Measurements from ENCODE around the gene HIF3A. TPM values are rescaled to one million over a fixed set of nuclear protein-coding genes. Genes with fewer than 3 reads are reported as not detected.
A peak's percentile ranks its signal among the peaks of the same experiment; 100 is the strongest.

Gene HIF3A
- total RNA-seq, 1 donor from 2014 or later = 64.1 TPM

GRCh38 chr19:46347572-46347883 is 50.7 kb downstream of the HIF3A start:
- H3K27ac ChIP-seq = peak overlapping the region; percentile 92
- DNase-seq (no peak), ATAC-seq (no peak)
- no peaks in the 10 kb centered on the region for H3K36me3 ChIP-seq
- H3K4me1 ChIP-seq = peaks cover 53% of the 10 kb centered on the region
- TF ChIP-seq CTCF (IDR thresholded peaks at IDR 0.05) = no peak
- peak overlapping the region; percentile 100 for H3K4me3 ChIP-seq
- intact Hi-C loops (cut with DNase I) = no loop called here
- H3K9me3 ChIP-seq = no peaks in the 10 kb centered on the region
- no peaks in the 10 kb centered on the region for H3K27me3 ChIP-seq (ENCODE audit: low read depth)

GRCh38 chr19:46347985-46348384 is 51.1 kb downstream of the HIF3A start:
- no peak for TF ChIP-seq CTCF (IDR thresholded peaks at IDR 0.05)
- ATAC-seq = no peak
- peaks cover 53% of the 10 kb centered on the region for H3K4me1 ChIP-seq
- no peaks in the 10 kb centered on the region for H3K36me3 ChIP-seq
- H3K4me3 ChIP-seq = peak overlapping the region; percentile 100
- H3K27ac ChIP-seq = no peak overlapping the region
- no peaks in the 10 kb centered on the region for H3K9me3 ChIP-seq
- no peaks in the 10 kb centered on the region for H3K27me3 ChIP-seq (ENCODE audit: low read depth)
- intact Hi-C loops (cut with DNase I) = no loop called here
- DNase-seq = no peak

GRCh38 chr19:46349311-46349993 is 52.6 kb downstream of the HIF3A start:
- H3K36me3 ChIP-seq = peaks cover 13% of the 10 kb centered on the region
- no peaks in the 10 kb centered on the region for H3K9me3 ChIP-seq
- no peaks in the 10 kb centered on the region for H3K27me3 ChIP-seq (ENCODE audit: low read depth)
- TF ChIP-seq CTCF (IDR thresholded peaks at IDR 0.05) = no peak
- no peak for ATAC-seq
- H3K4me1 ChIP-seq = peaks cover 53% of the 10 kb centered on the region
- peak; percentile 48 for DNase-seq
- intact Hi-C loops (cut with DNase I) = no loop called here
- no peak overlapping the region for H3K4me3 ChIP-seq
- H3K27ac ChIP-seq = peak overlapping the region; percentile 79

GRCh38 chr19:46350029-46350757 is 53.4 kb downstream of the HIF3A start:
- H3K27ac ChIP-seq = peak overlapping the region; percentile 79
- no peak for DNase-seq
- no peaks in the 10 kb centered on the region for H3K9me3 ChIP-seq
- peaks cover 53% of the 10 kb centered on the region for H3K4me1 ChIP-seq
- peak overlapping the region; percentile 14 for H3K4me3 ChIP-seq
- intact Hi-C loops (cut with DNase I) = no loop called here
- ATAC-seq = no peak
- no peak for TF ChIP-seq CTCF (IDR thresholded peaks at IDR 0.05)
- H3K36me3 ChIP-seq = peaks cover 21% of the 10 kb centered on the region
- no peaks in the 10 kb centered on the region for H3K27me3 ChIP-seq (ENCODE audit: low read depth)

- intact Hi-C loops (cut with DNase I) = no loop called here
- no peak for TF ChIP-seq CTCF (IDR thresholded peaks at IDR 0.05)
- H3K27me3 ChIP-seq (ENCODE audit: low read depth) = no peaks in the 10 kb centered on the region
- H3K4me1 ChIP-seq = peaks cover 53% of the 10 kb centered on the region
- no peaks in the 10 kb centered on the region for H3K9me3 ChIP-seq
- H3K4me3 ChIP-seq = peak overlapping the region; percentile 17
- ATAC-seq (no peak), DNase-seq (no peak)
- peaks cover 27% of the 10 kb centered on the region for H3K36me3 ChIP-seq
- peak overlapping the region; percentile 79 for H3K27ac ChIP-seq
Measured at GRCh38 chr19:46350758-46351159, 53.9 kb downstream of the HIF3A start.

Data from lower lobe of right lung (tissue), 2 donors.